NCI-H187 treated with DMSO at 0.1 percent for 48 hours (cell line): ENCODE measurements around the gene COLEC12.
"Not testable (repeated sequence)": the region's sequence is repeated elsewhere in the genome, so short reads cannot be mapped to it uniquely, and the experiment has no call there.

Experiments used
- DNase-seq: peaks from one replicate; lab custom pipeline; 2025; lab: John Stamatoyannopoulos, UW

COLEC12 gene

DNA sequence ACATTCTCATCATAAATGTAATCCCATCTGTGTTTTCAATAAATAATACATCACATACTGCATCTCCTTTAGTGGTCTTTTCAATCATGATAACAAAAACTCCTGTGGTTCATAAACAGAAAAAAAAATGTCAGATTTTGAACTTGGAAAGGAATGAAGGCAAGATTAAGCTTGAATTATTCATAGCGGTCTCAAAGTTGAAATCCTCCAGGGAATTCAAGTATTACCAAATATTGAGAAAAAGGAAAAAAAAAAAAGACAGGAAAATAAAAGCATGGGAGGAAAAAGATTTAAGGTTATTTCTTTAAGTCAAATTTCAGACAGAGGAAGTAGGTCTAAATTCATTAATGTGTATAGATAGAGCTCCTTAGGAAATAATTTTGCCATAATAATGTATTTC lies 92.1 kb downstream of the COLEC12 start:
- no peak for DNase-seq

DNA sequence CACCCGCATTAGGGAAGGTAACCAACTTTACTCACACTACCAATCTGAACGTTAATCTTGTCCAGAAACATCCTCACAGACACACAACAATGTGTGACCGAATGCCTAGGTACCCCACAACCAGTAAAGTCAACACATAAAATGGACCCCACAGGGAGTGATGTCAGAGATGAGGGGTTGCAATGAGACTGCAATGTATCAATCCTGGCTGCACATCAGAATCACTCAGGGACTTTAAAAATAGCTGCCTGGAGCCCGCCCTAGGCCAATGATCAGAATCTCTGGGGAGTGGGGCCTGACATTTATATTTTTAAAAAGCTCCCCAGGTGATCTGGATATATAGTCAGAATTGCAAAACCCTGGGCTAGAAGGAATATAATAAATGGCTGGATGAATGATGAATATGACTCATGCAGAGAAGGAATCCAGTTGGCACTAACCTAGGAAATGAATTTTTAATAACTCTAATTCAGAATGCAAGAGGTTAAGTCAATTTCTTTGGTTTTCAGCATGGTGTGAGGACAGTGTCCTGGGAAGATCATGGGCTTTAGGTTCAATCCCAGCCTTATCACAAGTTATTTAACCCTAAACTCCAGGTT lies 92.8 kb downstream of the COLEC12 start:
- no peak for DNase-seq

DNA sequence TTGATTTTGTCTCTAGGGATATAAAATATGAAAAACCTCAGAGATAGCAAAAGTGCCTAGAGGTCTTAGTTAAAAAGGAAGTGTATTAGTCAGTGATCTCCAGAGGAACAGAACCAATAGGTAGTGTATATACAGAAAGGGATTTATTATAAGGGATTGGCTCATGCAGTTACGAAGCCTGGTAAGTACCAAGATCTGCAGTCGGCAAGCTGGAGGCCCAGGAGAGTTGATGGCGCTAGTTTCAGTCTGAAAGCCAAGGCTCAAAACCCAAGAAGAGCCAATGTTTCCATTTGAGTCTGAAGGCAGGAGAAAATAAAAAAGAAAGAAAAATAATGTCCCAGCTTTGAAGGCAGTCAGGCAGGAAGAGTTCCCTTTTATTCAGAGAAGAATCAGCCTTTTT lies 93.3 kb downstream of the COLEC12 start:
- DNase-seq: no peak

DNA sequence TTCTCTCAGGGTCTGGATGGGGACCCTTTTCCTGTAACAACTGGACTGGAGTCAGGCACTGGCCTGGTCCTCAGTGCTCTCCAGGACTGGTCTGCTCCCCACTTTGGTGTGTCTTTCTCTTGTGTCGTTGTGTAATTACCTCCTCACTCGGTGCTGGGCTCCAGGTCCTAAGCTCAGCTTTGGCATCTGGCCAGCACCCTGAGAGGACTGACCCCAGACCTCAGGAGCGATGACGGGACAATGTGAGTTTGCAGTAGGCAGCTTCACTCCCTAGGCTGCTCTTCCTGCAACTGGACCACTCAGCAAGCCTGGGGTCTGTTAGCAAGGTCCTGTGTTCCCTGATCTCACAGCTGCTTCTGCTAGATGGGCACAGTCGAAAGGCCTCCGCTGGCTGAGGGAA lies 93.8 kb downstream of the COLEC12 start:
- no peak for DNase-seq

DNA sequence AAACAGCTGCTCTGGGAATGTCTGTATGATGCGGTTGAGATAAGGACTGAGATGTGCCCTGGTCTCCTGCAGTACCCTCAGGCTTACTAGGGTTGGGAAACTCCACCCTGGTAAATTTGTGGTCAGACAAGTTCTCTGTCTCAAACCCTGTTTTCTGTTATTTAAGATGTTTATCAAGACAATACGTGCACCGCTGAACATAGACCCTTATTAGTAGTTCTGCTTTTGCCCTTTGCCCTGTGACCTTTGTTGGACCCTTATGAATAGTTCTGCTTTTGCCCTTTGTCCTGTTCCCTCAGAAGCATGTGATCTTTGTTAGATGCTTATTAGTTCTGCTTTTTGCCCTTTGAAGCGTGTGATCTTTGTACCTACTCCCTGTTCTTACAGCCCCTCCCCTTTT lies 95.5 kb downstream of the COLEC12 start:
- not testable (repeated sequence) for DNase-seq

DNA sequence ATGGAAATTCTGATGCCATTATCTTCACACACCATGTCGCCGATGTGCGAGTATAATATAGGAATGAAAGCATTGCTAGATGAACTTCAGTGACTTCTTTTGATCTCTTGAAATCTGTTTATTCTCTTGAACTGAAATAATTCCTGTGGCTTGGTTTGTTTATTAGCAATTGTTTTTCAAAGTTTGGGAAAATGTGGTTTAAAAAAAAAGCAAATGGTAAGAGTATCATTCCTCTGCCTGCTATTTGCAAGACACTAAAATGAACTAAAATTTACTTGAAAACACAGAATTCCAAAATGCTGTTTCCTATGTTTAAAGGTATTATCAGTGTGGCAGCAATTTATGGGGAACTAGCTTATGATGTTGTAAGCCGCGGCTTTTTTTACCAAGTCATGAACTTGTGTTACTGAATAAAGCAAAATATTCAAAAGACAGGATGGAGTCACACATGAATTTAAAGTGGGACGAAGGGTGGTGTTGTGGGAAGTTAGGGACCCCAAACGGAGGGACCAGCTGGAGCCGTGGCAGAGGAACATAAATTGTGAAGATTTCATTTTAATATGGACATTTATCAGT lies 96.4 kb downstream of the COLEC12 start:
- no peak for DNase-seq

DNA sequence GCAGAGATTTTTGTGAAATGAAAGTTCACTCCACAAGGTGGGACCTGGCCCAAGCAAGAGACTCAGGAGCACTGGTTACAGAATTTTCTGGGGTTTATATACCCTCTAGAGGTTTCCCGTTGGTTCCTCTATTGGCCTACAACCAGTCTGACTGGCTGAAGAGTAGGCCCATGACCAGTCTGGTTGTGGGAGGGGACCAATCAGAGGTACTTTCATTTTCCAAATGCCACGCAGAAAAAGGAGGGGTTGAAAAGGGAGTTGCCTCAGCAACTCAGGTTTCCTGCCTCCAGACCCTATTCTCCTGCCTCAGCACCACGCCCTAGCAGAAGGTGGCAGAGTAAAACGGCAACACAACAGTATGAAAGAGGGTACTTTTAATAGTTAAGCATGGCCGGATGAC lies 98.4 kb downstream of the COLEC12 start:
- no peak for DNase-seq

DNA sequence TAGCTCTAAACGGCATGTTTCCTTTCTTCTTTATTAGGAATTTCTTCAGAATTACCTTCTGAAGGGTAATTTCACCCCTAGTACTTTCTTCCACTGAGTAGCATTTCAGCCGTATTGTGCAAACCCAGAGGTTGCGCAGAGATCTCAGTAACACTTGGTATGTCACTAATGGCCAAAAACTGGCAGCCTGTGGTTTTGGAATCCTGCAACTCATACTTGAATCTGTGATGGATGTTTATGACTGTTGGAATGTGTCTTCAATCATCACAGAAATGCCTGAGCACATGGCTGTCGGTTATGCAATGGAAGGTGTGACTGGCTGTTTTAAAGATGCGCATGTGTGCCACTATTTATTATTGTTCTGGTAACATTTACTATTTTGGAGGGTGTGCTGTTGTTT lies 100.0 kb downstream of the COLEC12 start:
- no peak for DNase-seq

DNA sequence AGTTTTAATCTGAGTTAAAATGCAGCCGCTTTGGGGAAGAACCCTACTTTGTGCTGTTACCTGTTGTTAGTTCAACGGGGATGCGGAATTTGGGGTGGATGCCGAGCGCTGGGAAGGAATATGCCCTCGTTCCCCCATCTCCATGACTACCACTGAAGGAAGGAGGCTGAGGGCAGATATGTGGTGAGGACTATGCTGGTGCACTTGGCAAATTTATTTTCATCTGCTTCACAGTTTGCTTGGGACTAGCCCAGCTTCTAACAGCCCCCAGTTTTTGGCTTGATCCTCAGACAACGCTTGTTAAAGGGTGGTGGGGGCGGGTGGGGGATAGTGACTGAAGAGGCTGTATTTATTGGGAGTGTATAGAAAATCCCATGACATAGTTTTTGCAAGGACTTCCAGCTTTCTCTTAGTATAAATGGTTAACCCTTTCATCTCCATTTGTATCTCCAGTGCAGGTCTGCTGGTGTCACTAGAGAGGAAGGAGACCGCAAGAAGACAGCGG lies 100.8 kb downstream of the COLEC12 start:
- no peak for DNase-seq

DNA sequence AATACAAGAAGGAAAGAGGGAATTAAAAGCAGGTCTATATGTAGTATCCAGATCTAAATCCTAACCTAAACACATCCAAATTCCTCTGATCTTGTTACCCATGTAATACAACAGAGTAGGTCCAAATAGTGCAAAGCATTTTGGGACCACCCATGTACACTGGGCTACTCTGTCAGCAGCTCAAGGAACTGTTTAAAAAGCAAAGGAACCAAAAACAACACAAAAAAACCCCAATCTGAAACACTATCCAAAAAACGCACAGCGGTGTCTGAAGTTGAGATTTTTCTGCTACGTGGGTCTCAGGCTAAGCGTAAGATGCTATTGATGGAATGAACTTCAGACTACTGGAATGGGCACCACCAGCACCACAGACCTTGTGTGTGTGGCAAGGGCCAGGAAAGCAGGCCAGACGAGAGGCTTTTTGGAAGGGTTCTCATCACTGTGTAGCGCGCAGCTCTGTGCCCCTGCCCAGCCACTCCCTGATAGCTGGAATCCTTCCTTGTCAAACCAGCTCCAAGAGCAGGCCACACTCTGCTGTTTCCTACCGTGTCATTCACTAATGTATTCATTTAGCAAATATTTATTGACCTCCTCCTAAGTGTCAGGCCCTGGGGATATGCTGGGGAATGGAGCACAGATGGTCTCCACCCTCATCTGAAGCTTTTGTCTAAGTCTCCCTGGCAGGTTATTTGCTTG lies 101.4 kb downstream of the COLEC12 start:
- DNase-seq: no peak

DNA sequence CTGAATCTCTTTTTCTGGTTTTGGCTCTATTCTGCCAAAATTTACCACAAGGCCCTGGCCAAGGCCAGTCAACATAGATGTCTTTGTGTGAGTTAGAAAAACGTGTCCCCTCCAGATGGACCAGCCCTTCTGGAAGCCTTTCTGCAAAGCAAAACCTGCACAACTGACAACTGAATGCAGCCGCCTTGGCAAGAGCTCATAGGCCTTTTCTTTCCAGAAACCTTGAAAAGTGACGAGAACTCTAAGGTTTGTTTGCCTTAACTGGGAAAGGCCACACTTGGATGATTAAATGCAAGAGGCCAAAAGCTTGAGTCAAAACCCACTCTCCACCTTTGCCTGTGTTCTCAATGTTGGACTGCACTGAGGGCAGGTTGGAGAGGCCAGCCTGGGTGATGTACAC lies 103.9 kb downstream of the COLEC12 start:
- DNase-seq: no peak

DNA sequence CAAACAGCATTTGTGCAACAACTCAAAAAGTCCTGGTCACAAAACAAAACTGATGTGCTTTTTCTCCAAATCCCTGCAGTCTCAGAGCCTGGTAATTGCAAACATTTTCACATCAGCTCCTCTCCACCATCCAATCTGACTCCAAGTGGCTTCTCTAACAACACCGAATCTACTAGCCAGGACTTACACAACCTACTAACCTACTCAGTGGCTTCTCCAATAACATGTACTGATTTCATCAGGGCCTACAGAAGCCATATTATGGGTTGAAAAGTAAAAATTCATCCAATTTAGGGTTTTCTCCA lies 104.3 kb downstream of the COLEC12 start:
- DNase-seq: no peak

DNA sequence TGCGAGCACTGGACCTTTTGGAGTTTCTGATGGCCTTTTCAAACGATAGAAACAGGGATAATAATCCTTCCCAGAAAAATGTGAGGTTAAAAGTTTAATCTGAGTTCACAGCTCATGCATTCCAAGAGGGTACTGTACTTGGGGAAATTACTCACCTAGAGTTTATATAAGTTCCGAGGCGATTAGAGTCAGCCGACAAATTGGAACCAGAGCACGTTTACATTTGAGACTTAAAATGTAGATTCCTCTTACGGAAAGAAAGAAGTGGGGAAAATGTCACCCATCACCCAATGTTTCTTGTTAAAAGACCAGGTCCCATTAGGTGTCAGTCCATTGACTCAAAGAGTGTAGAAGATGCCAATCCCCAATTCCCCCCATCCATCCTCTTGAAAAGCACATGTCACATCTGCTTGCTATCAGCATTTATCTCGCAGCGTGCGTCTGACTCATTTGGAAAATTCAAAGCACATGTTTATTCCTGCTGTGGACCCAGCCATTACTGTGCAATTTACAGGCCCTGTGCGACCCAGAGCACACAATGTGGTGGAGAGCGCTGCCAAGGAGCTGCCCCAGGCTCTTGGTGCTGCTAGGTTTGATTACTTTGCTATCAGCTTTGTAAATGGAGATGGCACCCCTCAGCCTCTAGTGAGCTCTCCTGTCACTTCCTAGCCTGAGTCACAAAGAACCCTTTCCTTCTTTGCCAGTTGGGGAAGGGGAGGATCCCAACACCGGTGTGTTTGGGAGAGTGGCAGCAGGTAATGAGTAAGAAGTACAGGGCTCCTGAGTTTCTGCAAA lies 104.8 kb downstream of the COLEC12 start:
- no peak for DNase-seq

DNA sequence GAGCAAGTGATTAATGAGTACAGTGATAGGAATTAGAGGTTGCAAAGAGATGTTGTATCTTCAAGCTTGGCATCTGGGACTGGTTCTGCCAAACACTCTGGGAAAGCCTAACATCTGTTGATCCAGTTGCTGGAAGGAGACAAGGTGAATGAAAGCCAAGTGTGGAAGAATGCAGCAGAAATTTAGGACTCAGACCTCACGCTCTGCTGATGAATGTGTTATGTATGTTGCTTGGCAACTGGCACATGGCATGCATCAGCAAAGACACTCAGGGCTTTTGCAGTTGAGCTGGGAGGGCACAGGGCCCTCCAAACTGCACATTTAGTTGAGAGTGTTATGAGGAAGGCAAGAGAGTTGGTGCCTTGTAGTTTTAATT lies 105.5 kb downstream of the COLEC12 start:
- DNase-seq: no peak

DNA sequence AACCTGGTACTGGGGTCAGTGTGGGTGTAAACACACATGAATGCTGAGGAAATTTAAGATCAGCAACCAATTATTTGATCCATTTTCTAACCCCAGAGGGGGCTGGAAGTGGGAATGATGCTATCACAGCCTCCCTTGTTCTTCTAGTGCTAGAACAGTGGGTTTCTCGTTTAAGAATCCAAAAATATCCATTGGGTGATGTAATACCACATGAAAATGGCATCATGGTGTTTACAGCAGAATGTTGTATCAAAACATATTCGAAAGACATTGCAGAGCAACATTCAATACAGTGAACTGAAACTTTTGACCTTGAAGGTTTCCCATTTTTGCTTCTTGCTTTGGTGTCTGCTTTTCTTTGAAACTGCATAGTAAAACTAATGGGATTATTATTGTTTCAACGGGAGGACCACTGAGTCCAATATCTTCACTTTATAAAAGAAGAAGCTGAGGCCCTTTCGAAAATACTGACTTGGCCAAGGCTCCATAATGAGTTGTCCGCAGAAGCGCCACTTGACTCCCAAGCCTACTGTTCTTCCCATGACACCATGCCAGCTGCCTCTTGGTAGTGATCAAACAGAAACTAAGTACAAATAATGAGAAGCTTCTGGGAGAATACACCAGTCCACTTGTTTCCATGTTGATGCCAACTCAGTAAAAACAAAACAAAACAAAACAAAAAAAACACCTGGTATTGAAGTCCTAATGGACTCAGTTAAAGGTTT lies 106.1 kb downstream of the COLEC12 start:
- no peak for DNase-seq

DNA sequence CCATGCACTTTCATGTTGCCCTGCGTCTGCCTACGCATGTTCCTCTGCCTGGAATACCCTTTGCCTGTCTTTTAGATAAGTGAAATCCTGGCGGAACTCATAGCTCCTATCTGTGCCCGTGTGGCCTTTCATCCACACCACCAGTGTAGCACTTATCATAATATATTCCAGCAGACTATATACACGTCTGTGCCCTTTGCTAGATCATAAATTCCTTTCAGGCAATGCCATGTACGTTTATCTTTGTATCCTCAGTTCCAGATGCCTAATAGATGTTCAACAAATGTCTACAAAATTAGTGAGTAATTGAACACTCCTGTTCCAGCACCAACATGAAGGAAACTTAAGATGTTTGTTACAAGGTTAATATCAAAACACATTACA lies 106.9 kb downstream of the COLEC12 start:
- no peak for DNase-seq

DNA sequence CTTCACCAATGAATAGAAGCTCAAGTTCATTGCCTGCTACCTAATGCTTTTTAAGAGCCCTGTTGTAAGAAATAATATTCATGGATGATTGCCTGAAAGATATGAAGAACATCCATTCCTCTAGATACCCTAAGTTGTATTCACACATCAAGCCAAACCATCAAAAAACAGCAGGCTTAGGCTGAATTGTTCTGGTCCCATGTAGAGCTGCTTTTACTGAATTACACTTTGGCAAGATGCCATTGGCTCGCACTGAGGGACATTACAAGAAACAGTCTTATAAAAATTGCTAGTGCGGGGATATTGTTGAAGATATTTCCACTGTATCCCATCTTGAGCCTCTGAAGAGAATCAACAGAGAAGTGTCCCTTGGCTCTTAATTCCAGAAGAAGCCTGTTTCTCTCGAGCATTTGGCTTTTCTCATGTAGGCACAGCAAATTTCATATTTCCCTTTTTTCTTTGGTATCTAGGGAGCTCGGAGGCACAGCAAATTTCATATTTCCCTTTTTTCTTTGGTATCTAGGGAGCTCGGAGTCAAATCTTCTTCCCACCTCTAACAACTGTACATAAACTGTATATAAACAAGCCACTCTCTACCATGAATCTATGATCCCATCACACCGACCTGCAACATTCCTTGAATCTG lies 107.5 kb downstream of the COLEC12 start:
- DNase-seq: no peak

DNA sequence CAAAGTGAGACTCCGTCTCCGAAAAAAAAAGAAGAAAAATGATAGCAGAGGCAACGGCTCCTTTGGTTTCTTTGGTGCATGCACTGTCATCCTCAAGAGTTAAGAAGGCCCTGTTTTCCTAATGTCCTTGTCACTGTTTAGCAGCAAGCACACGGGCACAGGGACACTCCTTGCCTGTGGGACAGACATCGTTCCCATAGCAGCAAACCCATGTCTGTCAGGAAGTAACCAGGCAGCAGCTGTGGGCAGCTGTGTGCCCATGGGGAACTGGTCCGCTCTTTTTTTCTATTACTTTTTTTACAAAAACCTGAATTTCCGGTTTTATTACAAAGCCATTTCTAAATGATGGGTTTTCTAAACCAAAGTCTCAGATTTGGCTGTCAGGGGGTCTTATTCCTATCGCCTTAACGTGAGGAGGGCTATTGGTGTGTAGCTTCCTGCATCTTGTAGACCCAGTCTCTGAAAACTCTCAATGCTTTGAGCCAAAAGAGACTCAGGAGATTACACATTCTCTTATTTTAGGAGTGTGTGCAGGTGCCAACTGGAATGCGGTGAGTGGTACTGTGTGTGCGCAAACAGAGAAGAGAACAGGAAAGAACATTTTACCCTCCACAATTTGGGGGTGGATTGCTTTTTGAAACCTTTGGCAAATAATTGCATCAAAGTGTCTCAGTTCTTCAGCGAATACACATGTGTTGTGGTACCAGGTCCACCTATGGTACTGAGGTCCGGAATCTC lies 109.6 kb downstream of the COLEC12 start:
- no peak for DNase-seq

DNA sequence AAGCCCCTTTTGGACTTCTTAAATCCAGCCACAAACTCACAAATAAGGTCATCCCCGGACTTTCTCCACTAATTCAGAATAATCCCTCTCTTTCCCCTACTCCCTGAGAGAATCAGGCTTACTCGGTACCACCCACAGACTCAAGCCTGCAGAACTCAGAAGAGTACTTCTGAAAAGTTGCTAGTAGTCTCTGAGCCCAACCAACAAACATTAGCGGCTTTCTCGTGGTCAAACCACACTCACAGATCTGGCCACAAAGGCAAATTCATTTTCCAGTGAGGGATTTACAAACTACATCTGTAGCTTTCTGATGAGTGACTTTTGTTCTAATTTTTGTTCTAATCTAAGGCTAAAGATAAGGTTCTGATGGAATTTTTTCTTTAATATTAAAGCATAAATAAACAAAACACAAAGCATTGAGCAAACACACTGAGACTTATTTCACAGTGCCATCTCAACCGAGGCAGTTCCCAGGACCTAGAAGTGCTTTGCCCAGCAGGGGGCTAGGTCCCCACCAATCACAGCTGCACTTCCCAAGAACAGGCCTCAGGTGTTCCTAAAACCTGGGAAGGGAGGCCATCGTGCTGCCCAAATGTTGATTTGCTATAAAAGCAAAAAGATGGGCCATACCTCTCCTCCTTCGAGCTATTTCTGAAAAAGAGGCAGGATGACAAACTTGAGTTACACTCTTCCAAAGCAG lies 110.7 kb downstream of the COLEC12 start:
- no peak for DNase-seq

DNA sequence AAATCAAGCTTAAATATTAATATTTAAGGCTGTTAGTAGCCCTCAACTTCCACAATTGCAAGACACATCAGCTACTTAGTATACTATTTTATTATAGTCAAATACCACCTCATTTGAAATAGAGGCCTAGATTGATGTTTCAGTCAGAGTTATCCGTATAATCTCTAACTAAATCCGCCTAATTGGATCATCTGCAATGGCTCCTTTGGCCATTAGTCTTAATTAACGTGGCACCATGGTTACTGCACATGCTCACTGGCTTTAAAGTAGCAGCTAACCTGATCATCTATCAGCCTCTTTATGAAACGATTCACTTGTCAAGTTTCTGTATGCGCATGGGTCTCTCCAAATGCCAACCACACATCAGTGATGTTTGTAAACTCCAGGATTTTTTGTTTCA lies 112.3 kb downstream of the COLEC12 start:
- DNase-seq: no peak

DNA sequence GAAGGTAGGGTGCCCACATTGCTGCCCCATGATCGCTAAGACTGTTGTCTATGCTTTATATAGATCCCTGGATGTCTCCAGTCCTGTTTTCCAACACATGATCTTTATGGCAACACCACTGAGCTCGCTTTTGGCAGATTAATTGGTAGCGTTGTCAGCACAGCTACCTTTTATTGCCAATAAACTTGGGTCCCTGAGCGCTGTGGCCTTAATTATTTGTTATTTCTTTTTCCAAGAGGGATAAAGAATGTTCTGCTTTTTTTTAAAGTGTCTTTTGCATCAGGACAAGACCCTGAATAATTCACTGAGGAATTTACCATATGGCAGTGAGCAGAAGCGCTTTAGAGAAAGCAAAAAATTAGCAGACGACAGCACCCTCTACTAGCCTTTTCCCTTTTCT lies 113.5 kb downstream of the COLEC12 start:
- no peak for DNase-seq
